SK-N-SH treated with all-trans-retinoic acid at 6 μM for 48 hours (cell line): ENCODE measurements around the gene MX2.

Experiments
- ATAC-seq: fragments of 200-7000 bp; cut with Tn5 transposase; 3 replicates; pipeline ENCODE4 v1.9.1; 2020; ENCODE audit warnings: mild to moderate bottlenecking, moderate library complexity
- ARNTL ChIP-seq: fragments of 450-650 bp; formaldehyde crosslinking; IDR thresholded peaks from 2 replicates; pipeline ENCODE4 v1.5.0; 2020; ENCODE audit warnings: low read depth, mild to moderate bottlenecking, moderate library complexity, borderline replicate concordance
- BACH2 ChIP-seq: fragments of 250-450 bp; sonication (Bioruptor Pico); IDR thresholded peaks from 2 replicates; pipeline ENCODE4 v1.9.0; 2021; ENCODE audit warnings: mild to moderate bottlenecking, borderline replicate concordance
- CSDC2 ChIP-seq: fragments of 250-450 bp; sonication (Bioruptor Pico); IDR thresholded peaks from 2 replicates; pipeline ENCODE4 v1.5.0; 2020; ENCODE audit warnings: mild to moderate bottlenecking, moderate library complexity
- CSRNP3 ChIP-seq: fragments of 250-450 bp; sonication (Bioruptor Pico); IDR thresholded peaks from 2 replicates; pipeline ENCODE4 v1.5.1; 2021; ENCODE audit warnings: mild to moderate bottlenecking, moderate library complexity
- ESRRG ChIP-seq: fragments of 250-450 bp; sonication (Bioruptor Pico); IDR thresholded peaks from 2 replicates; pipeline ENCODE4 v1.6.1; 2021; ENCODE audit warnings: mild to moderate bottlenecking
- GLIS3 ChIP-seq: fragments of 250-450 bp; sonication (Bioruptor Pico); IDR thresholded peaks from 2 replicates; pipeline ENCODE4 v1.5.0; 2020; ENCODE audit warnings: mild to moderate bottlenecking, moderate library complexity
- ISL1 ChIP-seq: fragments of 250-450 bp; sonication (Bioruptor Pico); IDR thresholded peaks from 2 replicates; pipeline ENCODE4 v2.1.2; 2022; ENCODE audit warnings: mild to moderate bottlenecking, moderate library complexity
- OSR1 ChIP-seq: fragments of 250-450 bp; sonication (Bioruptor Pico); IDR thresholded peaks from 2 replicates; pipeline ENCODE4 v1.8.0; 2022; ENCODE audit warnings: moderate library complexity, mild to moderate bottlenecking, inconsistent platforms
- POU6F1 ChIP-seq: fragments of 250-450 bp; sonication (Bioruptor Pico); IDR thresholded peaks from 2 replicates; pipeline ENCODE4 v1.8.0; 2021; ENCODE audit warnings: low read depth, mild to moderate bottlenecking, moderate library complexity, borderline replicate concordance
- SNAI2 ChIP-seq: fragments of 250-450 bp; sonication (Bioruptor Pico); IDR thresholded peaks from 2 replicates; pipeline ENCODE4 v1.5.0; 2020; ENCODE audit warnings: mild to moderate bottlenecking, moderate library complexity
- TCF4 ChIP-seq: fragments of 250-450 bp; sonication (Bioruptor Pico); IDR thresholded peaks from 2 replicates; pipeline ENCODE4 v1.8.0; 2021; ENCODE audit warnings: mild to moderate bottlenecking, moderate library complexity, borderline replicate concordance
- TSHZ2 ChIP-seq: fragments of 250-450 bp; sonication (Bioruptor Pico); IDR thresholded peaks from 2 replicates; pipeline ENCODE4 v1.5.0; 2020; ENCODE audit warnings: mild to moderate bottlenecking, moderate library complexity
- ZC3H10 ChIP-seq: fragments of 250-450 bp; sonication (Bioruptor Pico); IDR thresholded peaks from 2 replicates; pipeline ENCODE4 v1.5.1; 2021; ENCODE audit warnings: mild to moderate bottlenecking, moderate library complexity

Gene MX2

GRCh38 chr21:41458121-41458520 is 96.3 kb downstream of the MX2 start:
- TF ChIP-seq SNAI2 (CRISPR knock-in tag) (no peak), ESRRG (CRISPR knock-in tag) (no peak)
- no peak for ATAC-seq

GRCh38 chr21:41458559-41458958 is 96.7 kb downstream of the MX2 start:
- TF ChIP-seq ARNTL (CRISPR knock-in tag): no peak
- TF ChIP-seq BACH2 (CRISPR knock-in tag): no peak
- no peak for TF ChIP-seq TSHZ2
- TF ChIP-seq GLIS3 (CRISPR knock-in tag): no peak
- TF ChIP-seq CSRNP3 (CRISPR knock-in tag): no peak
- no peak for TF ChIP-seq ISL1
- TF ChIP-seq CSDC2 (CRISPR knock-in tag): no peak
- TF ChIP-seq POU6F1 (CRISPR knock-in tag): no peak
- TF ChIP-seq ZC3H10 (CRISPR knock-in tag): no peak
- no peak for TF ChIP-seq OSR1
- no peak for TF ChIP-seq TCF4
- TF ChIP-seq, all 23 proteins: peak for 0
- no peak for ATAC-seq
